ENCODE data around the gene HBM. TPM values are rescaled to one million over a fixed set of nuclear protein-coding genes. Genes with fewer than 3 reads are reported as not detected.
"Not testable (repeated sequence)": the region's sequence is repeated elsewhere in the genome, so short reads cannot be mapped to it uniquely, and the experiment has no call there.

Gene HBM
- polyA plus RNA-seq, 1 donor (not counting 4 experiments of a cell fraction or from before 2014, with no cell fraction given), result not detected

DNA sequence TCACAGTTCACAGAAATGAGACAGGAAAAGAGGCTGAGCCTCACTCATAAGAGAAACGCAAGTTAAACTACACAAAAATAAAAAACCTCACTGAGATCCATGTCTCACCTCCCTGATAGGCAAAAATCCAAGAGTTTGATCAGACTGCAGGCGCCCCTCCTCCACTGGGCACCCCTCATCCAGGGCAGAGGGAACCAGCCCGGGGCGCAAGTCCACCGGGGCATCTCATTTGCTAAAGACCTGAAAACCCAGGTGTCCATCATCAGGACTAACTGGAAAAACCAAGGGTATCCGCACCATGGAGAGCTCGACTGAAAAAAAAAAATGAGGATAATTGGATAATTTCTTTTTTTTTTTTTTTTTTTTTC lies 10.8 kb upstream of the HBM start:
- H4K20me1 ChIP-seq (ENCODE audit: control insufficient read depth, extremely low read depth, insufficient read depth, low read length), result no peaks in the 10 kb centered on the region
- H3K4me1 ChIP-seq (ENCODE audit: control insufficient read depth, extremely low read depth, insufficient read depth, low read length), result peaks cover 6% of the 10 kb centered on the region
- H3K36me3 ChIP-seq (ENCODE audit: control insufficient read depth in 2 of 2, extremely low read depth in 1 of 2, insufficient read depth in 2 of 2, low read length in 2 of 2), result no peaks in the 10 kb centered on the region
- FAIRE-seq (no peak), DNase-seq (ENCODE audit: low read depth, low spot score) (no peak)
- peaks cover 15% of the 10 kb centered on the region for H3K27me3 ChIP-seq (ENCODE audit: control insufficient read depth, extremely low read depth, insufficient read depth, low read length)
- no peaks in the 10 kb centered on the region for H3K79me2 ChIP-seq (ENCODE audit: control insufficient read depth, insufficient read depth, low read length)
- TF ChIP-seq, protein P1, sequence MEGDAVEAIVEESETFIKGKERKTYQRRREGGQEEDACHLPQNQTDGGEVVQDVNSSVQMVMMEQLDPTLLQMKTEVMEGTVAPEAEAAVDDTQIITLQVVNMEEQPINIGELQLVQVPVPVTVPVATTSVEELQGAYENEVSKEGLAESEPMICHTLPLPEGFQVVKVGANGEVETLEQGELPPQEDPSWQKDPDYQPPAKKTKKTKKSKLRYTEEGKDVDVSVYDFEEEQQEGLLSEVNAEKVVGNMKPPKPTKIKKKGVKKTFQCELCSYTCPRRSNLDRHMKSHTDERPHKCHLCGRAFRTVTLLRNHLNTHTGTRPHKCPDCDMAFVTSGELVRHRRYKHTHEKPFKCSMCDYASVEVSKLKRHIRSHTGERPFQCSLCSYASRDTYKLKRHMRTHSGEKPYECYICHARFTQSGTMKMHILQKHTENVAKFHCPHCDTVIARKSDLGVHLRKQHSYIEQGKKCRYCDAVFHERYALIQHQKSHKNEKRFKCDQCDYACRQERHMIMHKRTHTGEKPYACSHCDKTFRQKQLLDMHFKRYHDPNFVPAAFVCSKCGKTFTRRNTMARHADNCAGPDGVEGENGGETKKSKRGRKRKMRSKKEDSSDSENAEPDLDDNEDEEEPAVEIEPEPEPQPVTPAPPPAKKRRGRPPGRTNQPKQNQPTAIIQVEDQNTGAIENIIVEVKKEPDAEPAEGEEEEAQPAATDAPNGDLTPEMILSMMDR (optimal IDR thresholded peaks at IDR 0.05 in 1 of 3, IDR thresholded peaks at IDR 0.05 in 1 of 3, conservative IDR thresholded peaks at IDR 0.05 in 1 of 3; ENCODE audit: extremely low read depth in 1 of 3, insufficient read depth in 2 of 3, low read length in 3 of 3), result no peak
- no peak for TF ChIP-seq EZH2 (IDR thresholded peaks at IDR 0.05; ENCODE audit: low read length)
- H3K4me3 ChIP-seq (ENCODE audit: control insufficient read depth in 2 of 3, extremely low read depth in 1 of 3, insufficient read depth in 2 of 3, low read depth in 1 of 3, low read length in 3 of 3), result peak overlapping the region in 2 of 3 experiments; percentile 42 to 53
- H3K4me2 ChIP-seq (ENCODE audit: control insufficient read depth, extremely low read depth, insufficient read depth, low read depth, low read length), result peak overlapping the region; percentile 56
- H3K9me1 ChIP-seq (ENCODE audit: control insufficient read depth, extremely low read depth, insufficient read depth, low read length), result no peaks in the 10 kb centered on the region
- no peak overlapping the region for H2AFZ ChIP-seq (ENCODE audit: control insufficient read depth, low read length)
- dilution Hi-C loops (cut with MboI; ENCODE audit: extremely low pct_ligation_motif_present, low sequenced_read_pairs), result no loop called here
- no peaks in the 10 kb centered on the region for H3K9me3 ChIP-seq (ENCODE audit: control insufficient read depth, low read depth, low read length)
- no peak overlapping the region for H3K9ac ChIP-seq (ENCODE audit: control insufficient read depth, extremely low read depth, insufficient read depth, low read length)
- H3K27ac ChIP-seq (ENCODE audit: control insufficient read depth, insufficient read depth, low read length), result no peak overlapping the region

DNA sequence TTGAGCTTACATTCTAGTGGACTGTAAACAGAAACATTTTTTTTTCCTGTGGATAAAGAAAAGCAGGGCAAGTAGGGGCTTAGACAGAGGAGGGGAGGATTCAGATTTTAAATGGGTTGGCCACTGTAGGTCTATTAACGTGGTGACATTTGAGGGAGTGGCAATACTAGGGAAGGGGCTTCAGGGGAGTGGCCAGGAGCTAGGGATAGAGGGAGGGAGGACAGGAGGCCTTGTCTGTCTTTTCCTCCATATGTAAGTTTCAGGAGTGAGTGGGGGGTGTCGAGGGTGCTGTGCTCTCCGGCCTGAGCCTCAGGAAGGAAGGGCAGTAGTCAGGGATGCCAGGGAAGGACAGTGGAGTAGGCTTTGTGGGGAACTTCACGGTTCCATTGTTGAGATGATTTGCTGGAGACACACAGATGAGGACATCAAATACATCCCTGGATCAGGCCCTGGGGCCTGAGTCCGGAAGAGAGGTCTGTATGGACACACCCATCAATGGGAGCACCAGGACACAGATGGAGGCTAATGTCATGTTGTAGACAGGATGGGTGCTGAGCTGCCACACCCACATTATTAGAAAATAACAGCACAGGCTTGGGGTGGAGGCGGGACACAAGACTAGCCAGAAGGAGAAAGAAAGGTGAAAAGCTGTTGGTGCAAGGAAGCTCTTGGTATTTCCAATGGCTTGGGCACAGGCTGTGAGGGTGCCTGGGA lies 6.5 kb upstream of the HBM start:
- no peaks in the 10 kb centered on the region for H4K20me1 ChIP-seq (ENCODE audit: control insufficient read depth, extremely low read depth, insufficient read depth, low read length)
- no peak overlapping the region for H3K9ac ChIP-seq (ENCODE audit: control insufficient read depth, extremely low read depth, insufficient read depth, low read length)
- no peak overlapping the region for H3K4me3 ChIP-seq (ENCODE audit: control insufficient read depth in 2 of 3, extremely low read depth in 1 of 3, insufficient read depth in 2 of 3, low read depth in 1 of 3, low read length in 3 of 3)
- TF ChIP-seq, protein P1 (optimal IDR thresholded peaks at IDR 0.05 in 1 of 3, IDR thresholded peaks at IDR 0.05 in 1 of 3, conservative IDR thresholded peaks at IDR 0.05 in 1 of 3; ENCODE audit: extremely low read depth in 1 of 3, insufficient read depth in 2 of 3, low read length in 3 of 3), result no peak
- TF ChIP-seq EZH2 (IDR thresholded peaks at IDR 0.05; ENCODE audit: low read length), result no peak
- no peak for DNase-seq (ENCODE audit: low read depth, low spot score)
- no peak overlapping the region for H3K4me2 ChIP-seq (ENCODE audit: control insufficient read depth, extremely low read depth, insufficient read depth, low read depth, low read length)
- no peaks in the 10 kb centered on the region for H3K36me3 ChIP-seq (ENCODE audit: control insufficient read depth in 2 of 2, extremely low read depth in 1 of 2, insufficient read depth in 2 of 2, low read length in 2 of 2)
- H3K4me1 ChIP-seq (ENCODE audit: control insufficient read depth, extremely low read depth, insufficient read depth, low read length), result peaks cover 6% of the 10 kb centered on the region
- H2AFZ ChIP-seq (ENCODE audit: control insufficient read depth, low read length), result no peak overlapping the region
- H3K27ac ChIP-seq (ENCODE audit: control insufficient read depth, insufficient read depth, low read length), result no peak overlapping the region
- H3K79me2 ChIP-seq (ENCODE audit: control insufficient read depth, insufficient read depth, low read length), result no peaks in the 10 kb centered on the region
- peaks cover 19% of the 10 kb centered on the region for H3K27me3 ChIP-seq (ENCODE audit: control insufficient read depth, extremely low read depth, insufficient read depth, low read length)
- no peaks in the 10 kb centered on the region for H3K9me1 ChIP-seq (ENCODE audit: control insufficient read depth, extremely low read depth, insufficient read depth, low read length)
- no peak for FAIRE-seq
- dilution Hi-C loops (cut with MboI; ENCODE audit: extremely low pct_ligation_motif_present, low sequenced_read_pairs), result no loop called here
- no peaks in the 10 kb centered on the region for H3K9me3 ChIP-seq (ENCODE audit: control insufficient read depth, low read depth, low read length)

DNA sequence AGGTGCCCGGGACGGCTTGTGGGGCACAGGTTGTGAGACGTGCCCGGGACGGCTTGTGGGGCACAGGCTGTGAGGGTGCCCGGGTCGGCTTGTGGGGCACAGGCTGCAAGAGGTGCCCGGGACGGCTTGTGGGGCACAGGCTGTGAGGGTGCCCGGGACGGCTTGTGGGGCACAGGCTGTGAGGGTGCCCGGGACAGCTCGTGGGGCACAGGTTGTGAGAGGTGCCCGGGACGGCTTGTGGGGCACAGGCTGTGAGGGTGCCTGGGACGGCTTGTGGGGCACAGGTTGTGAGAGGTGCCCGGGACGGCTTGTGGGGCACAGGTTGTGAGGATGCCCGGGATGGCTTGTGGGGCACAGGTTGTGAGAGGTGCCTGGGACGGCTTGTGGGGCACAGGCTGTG lies 5.5 kb upstream of the HBM start:
- FAIRE-seq, result not testable (repeated sequence)

More for the DNA sequence above, 5.5 kb upstream of the HBM start:
- H3K9me1 ChIP-seq (ENCODE audit: control insufficient read depth, extremely low read depth, insufficient read depth, low read length); H3K79me2 ChIP-seq (ENCODE audit: control insufficient read depth, insufficient read depth, low read length); dilution Hi-C loops (cut with MboI; ENCODE audit: extremely low pct_ligation_motif_present, low sequenced_read_pairs); H4K20me1 ChIP-seq (ENCODE audit: control insufficient read depth, extremely low read depth, insufficient read depth, low read length); DNase-seq (ENCODE audit: low read depth, low spot score); H3K27ac ChIP-seq (ENCODE audit: control insufficient read depth, insufficient read depth, low read length); H3K4me3 ChIP-seq (ENCODE audit: control insufficient read depth in 2 of 3, extremely low read depth in 1 of 3, insufficient read depth in 2 of 3, low read depth in 1 of 3, low read length in 3 of 3); H3K9me3 ChIP-seq (ENCODE audit: control insufficient read depth, low read depth, low read length); H3K4me1 ChIP-seq (ENCODE audit: control insufficient read depth, extremely low read depth, insufficient read depth, low read length); H3K9ac ChIP-seq (ENCODE audit: control insufficient read depth, extremely low read depth, insufficient read depth, low read length); H2AFZ ChIP-seq (ENCODE audit: control insufficient read depth, low read length); H3K36me3 ChIP-seq (ENCODE audit: control insufficient read depth in 2 of 2, extremely low read depth in 1 of 2, insufficient read depth in 2 of 2, low read length in 2 of 2); H3K4me2 ChIP-seq (ENCODE audit: control insufficient read depth, extremely low read depth, insufficient read depth, low read depth, low read length): not testable (repeated sequence)
- peaks cover 15% of the 10 kb centered on the region for H3K27me3 ChIP-seq (ENCODE audit: control insufficient read depth, extremely low read depth, insufficient read depth, low read length)

Data from keratinocyte (primary cell).